Right lobe of liver (tissue), 6 donors: Measurements from ENCODE around the gene GOLGA6A. TPM values are rescaled to one million over a fixed set of nuclear protein-coding genes. Genes with fewer than 3 reads are reported as not detected.
A peak's percentile ranks its signal among the peaks of the same experiment; 100 is the strongest.

ENCODE experiments used
- ATAC-seq, 4 donors: fragments of 200-7000 bp; cut with Tn5 transposase; one replicate each; pipeline ENCODE4 v1.9.1; 2020; ENCODE audit warnings: mild to moderate bottlenecking in 4 of 4, moderate library complexity in 4 of 4
- DNase-seq, 3 donors: peaks; one replicate each; pipeline ENCODE4 v3.0.0-alpha.2; 2020
- H3K27ac ChIP-seq, 3 donors: fragments of 200-600 bp; one replicate each; pipeline ENCODE4 v1.8.0; 2022
- H3K27me3 ChIP-seq, 2 donors: fragments of 200-600 bp; one replicate each; pipeline ENCODE4 v1.8.0; 2022
- H3K36me3 ChIP-seq, 4 donors: fragments of 200-600 bp; sonication (generic) in 1 of 4; one replicate each; pipeline versions ENCODE4 v1.5.1 to v1.8.0; 2017 to 2022; ENCODE audit warnings: control low read depth in 1 of 4
- H3K4me1 ChIP-seq, 4 donors: fragments of 200-600 bp; sonication (generic) in 1 of 4; one replicate each; pipeline versions ENCODE4 v1.5.1 to v1.8.0; 2017 to 2022; ENCODE audit warnings: control low read depth in 1 of 4
- H3K4me3 ChIP-seq, 3 donors: fragments of 200-600 bp; one replicate each; pipeline ENCODE4 v1.8.0; 2022
- H3K9me3 ChIP-seq, 4 donors: fragments of 200-600 bp; sonication (generic) in 1 of 4; one replicate each; pipeline versions ENCODE4 v1.5.1 to v1.8.0; 2017 to 2022; ENCODE audit warnings: control low read depth in 1 of 4
- CTCF ChIP-seq, 4 donors: fragments of 200-600 bp in 3 of 4; fragments of 450-650 bp in 1 of 4; IDR thresholded peaks; one replicate each; pipeline versions ENCODE4 v1.5.1 to v1.8.0; 2016 to 2022; ENCODE audit warnings: antibody characterized with exemption in 4 of 4, mild to moderate bottlenecking in 2 of 4
- POLR2A ChIP-seq: fragments of 450-650 bp; IDR thresholded peaks from one replicate; pipeline ENCODE4 v1.6.1; 2017; ENCODE audit warnings: antibody characterized with exemption, mild to moderate bottlenecking
- WGBS: methylation state at CpG from one replicate; pipeline ENCODE4 v1.1.6; 2018; ENCODE audit warnings: low coverage, low lambda C conversion rate; ENCODE audit not compliant: insufficient coverage; ENCODE audit errors: missing lambda C conversion rate; 5-methylcytosine and 5-hydroxymethylcytosine counted together
- intact Hi-C, 2 donors: fragments of 100-400 bp; cut with DNase I; formaldehyde crosslinking; loops; one replicate each; pipeline versions ENCODE4 v1.11.2 to v1.14.1; 2022
- total RNA-seq, 6 experiments: library from RNA; depleted of rRNA in 2 of 6; stranded (reverse); fragments of >200 nt in 2 of 6; fragmentation: NEBNext Ultra II Directional in 3 of 6; extraction: Animal tissue kit (Norgen Biotek cat#: 25700) in 3 of 6; gene quantifications; one replicate each; pipeline versions ENCODE4 v1.1.0 to v1.2.4, GENCODE V29; 2016 to 2023
- donor health status: DM: no; HTN: yes; CAD: no.
- donor health status: DM: no; HTN: no; CAD: no.
- donor health status: DM: no; HTN: no; CAD: no.
- donor health status: DM: no; HTN: yes; CAD: no.
- donor health status: DM: no; HTN: yes; CAD: no.

The GOLGA6A gene
- total RNA-seq, 6 experiments from 2014 or later: 0.35 to 1.6 (median 0.72) TPM

- TF ChIP-seq CTCF (IDR thresholded peaks at IDR 0.05) (peak; percentile 96 to 99 (median 98)), POLR2A (no peak)
- WGBS: 19% methylated on average over 14 of the region's 44 CpGs
- H3K4me3 ChIP-seq: peak overlapping the region in 2 of 3 donors; percentile 5 to 33
- H3K27ac ChIP-seq: no peak overlapping the region
- DNase-seq (peak; percentile 89 to 90 (median 89)), ATAC-seq (peak; percentile 96 to 99 (median 98))
- H3K4me1 ChIP-seq: peaks cover 0 to 12% (median 5%) of the 10 kb centered on the region in 4 donors
- no peaks in the 10 kb centered on the region for H3K9me3 ChIP-seq
- intact Hi-C loops: loop anchor here in 1 of 2 donors (5.0 kb wide), 1 partner anchor 180 kb away; no protein-coding TSS in a partner anchor
- no peaks in the 10 kb centered on the region for H3K36me3 ChIP-seq
- peaks cover 17 to 19% of the 10 kb centered on the region in 2 donors for H3K27me3 ChIP-seq
Observed at GRCh38 chr15:74127255-74127953, 45.1 kb upstream of the GOLGA6A start.

GRCh38 chr15:74124759-74125158 is 42.4 kb upstream of the GOLGA6A start:
- H3K27ac ChIP-seq: no peak overlapping the region
- intact Hi-C loops: loop anchor here in 1 of 2 donors (5.0 kb wide), 1 partner anchor 183 kb away; no protein-coding TSS in a partner anchor
- 70% methylated on average over 5 of the region's 7 CpGs for whole genome bisulfite sequencing
- H3K27me3 ChIP-seq: peaks cover 6 to 8% of the 10 kb centered on the region in 2 donors
- H3K4me3 ChIP-seq: no peak overlapping the region
- no peaks in the 10 kb centered on the region for H3K9me3 ChIP-seq
- H3K36me3 ChIP-seq: no peaks in the 10 kb centered on the region
- no peak for DNase-seq
- peaks cover 0 to 12% (median 5%) of the 10 kb centered on the region in 4 donors for H3K4me1 ChIP-seq
- ATAC-seq: no peak
- no peak for TF ChIP-seq POLR2A
- no peak for TF ChIP-seq CTCF (IDR thresholded peaks at IDR 0.05)

GRCh38 chr15:74124196-74124595 is 41.8 kb upstream of the GOLGA6A start:
- no peaks in the 10 kb centered on the region for H3K9me3 ChIP-seq
- DNase-seq: no peak
- no peaks in the 10 kb centered on the region for H3K36me3 ChIP-seq
- H3K27ac ChIP-seq: no peak overlapping the region
- H3K4me3 ChIP-seq: no peak overlapping the region
- H3K4me1 ChIP-seq: peaks cover 0 to 12% (median 5%) of the 10 kb centered on the region in 4 donors
- intact Hi-C loops: no loop called here
- no peak for TF ChIP-seq POLR2A
- TF ChIP-seq CTCF (IDR thresholded peaks at IDR 0.05): no peak
- H3K27me3 ChIP-seq: peaks cover 6 to 8% of the 10 kb centered on the region in 2 donors
- no peak for ATAC-seq
- WGBS: 81% methylated on average over 3 of the region's 3 CpGs

- ATAC-seq (no peak), DNase-seq (no peak)
- TF ChIP-seq POLR2A: no peak
- TF ChIP-seq CTCF (IDR thresholded peaks at IDR 0.05): no peak
- no peaks in the 10 kb centered on the region for H3K9me3 ChIP-seq
- no peak overlapping the region for H3K4me3 ChIP-seq
- peaks cover 5 to 8% of the 10 kb centered on the region in 2 donors for H3K27me3 ChIP-seq
- 53% methylated on average over 4 of the region's 4 CpGs for WGBS
- H3K36me3 ChIP-seq: no peaks in the 10 kb centered on the region
- intact Hi-C loops: no loop called here
- peaks cover 0 to 12% (median 5%) of the 10 kb centered on the region in 4 donors for H3K4me1 ChIP-seq
- H3K27ac ChIP-seq: no peak overlapping the region
Observed at GRCh38 chr15:74123658-74124057, 41.3 kb upstream of the GOLGA6A start.
